Neural progenitor cell (in vitro differentiated cells): ENCODE data around the gene ZNF341. TPM values are rescaled to one million over a fixed set of nuclear protein-coding genes. Genes with fewer than 3 reads are reported as not detected.

Experiments
- DNase-seq: peaks from one replicate; pipeline ENCODE4 v3.0.0-alpha.2; 2016; ENCODE audit warnings: low spot score
- H2AFZ ChIP-seq: fragments of 200-600 bp; sonication (generic); replicated peaks from 2 replicates; pipeline ENCODE4 v1.6.1; 2016; ENCODE audit warnings: antibody characterized with exemption
- H3F3A ChIP-seq: fragments of 200-600 bp; sonication (generic); 2 replicates; pipeline ENCODE4 v1.6.1; 2016; ENCODE audit warnings: antibody characterized with exemption, low read depth
- H3K27ac ChIP-seq: fragments of 200-600 bp; sonication (generic); 2 replicates; pipeline ENCODE4 v1.5.1; 2016; ENCODE audit warnings: mild to moderate bottlenecking
- H3K27me3 ChIP-seq: fragments of 200-600 bp; sonication (generic); 2 replicates; pipeline ENCODE4 v1.6.1; 2016; ENCODE audit warnings: mild to moderate bottlenecking, moderate library complexity
- H3K36me3 ChIP-seq: fragments of 200-600 bp; sonication (generic); 2 replicates; pipeline ENCODE4 v1.5.1; 2016
- H3K4me1 ChIP-seq: fragments of 200-600 bp; sonication (generic); 2 replicates; pipeline ENCODE4 v1.6.1; 2016; ENCODE audit warnings: mixed run types
- H3K4me2 ChIP-seq: fragments of 200-600 bp; sonication (generic); 2 replicates; pipeline ENCODE4 v1.6.1; 2016
- H3K4me3 ChIP-seq: fragments of 200-600 bp; sonication (generic); 2 replicates; pipeline ENCODE4 v1.5.1; 2016
- H3K79me2 ChIP-seq: fragments of 200-600 bp; sonication (generic); 2 replicates; pipeline ENCODE4 v1.6.1; 2016; ENCODE audit warnings: low read depth
- H3K9ac ChIP-seq: fragments of 200-600 bp; sonication (generic); 2 replicates; pipeline ENCODE4 v1.6.1; 2016
- H3K9me3 ChIP-seq: fragments of 200-600 bp; sonication (generic); 2 replicates; pipeline ENCODE4 v1.5.1; 2016; ENCODE audit warnings: low read depth
- H4K20me1 ChIP-seq: fragments of 200-600 bp; sonication (generic); 2 replicates; pipeline ENCODE4 v1.6.1; 2016; ENCODE audit warnings: low read depth
- H3K27ac Mint-ChIP-seq: 3 replicates; pipeline ENCODE4 v1.8.0; 2021; ENCODE audit warnings: mixed read lengths
- H3K27me3 Mint-ChIP-seq: 2 replicates; pipeline ENCODE4 v1.8.0; 2022; ENCODE audit warnings: low read depth, mild to moderate bottlenecking, inconsistent platforms, moderate library complexity, mixed read lengths; ENCODE audit not compliant: insufficient read depth
- H3K36me3 Mint-ChIP-seq: 3 replicates; pipeline ENCODE4 v1.8.0; 2021; ENCODE audit warnings: mixed read lengths
- H3K4me1 Mint-ChIP-seq: 3 replicates; pipeline ENCODE4 v1.8.0; 2021; ENCODE audit warnings: mixed read lengths
- H3K4me3 Mint-ChIP-seq: 3 replicates; pipeline ENCODE4 v1.8.0; 2021; ENCODE audit warnings: mild to moderate bottlenecking, moderate library complexity, mixed read lengths
- H3K9me3 Mint-ChIP-seq: 3 replicates; pipeline ENCODE4 v1.8.0; 2020; ENCODE audit warnings: mixed read lengths
- EZH2 ChIP-seq: fragments of 200-600 bp; sonication (generic); IDR thresholded peaks from 2 replicates; pipeline ENCODE4 v1.6.1; 2017; ENCODE audit warnings: antibody characterized with exemption, mild to moderate bottlenecking, moderate library complexity
- EZH2phosphoT487 ChIP-seq: fragments of 200-600 bp; sonication (generic); IDR thresholded peaks from 2 replicates; pipeline ENCODE4 v1.6.1; 2017; ENCODE audit warnings: antibody characterized with exemption
- total RNA-seq: library from RNA; depleted of rRNA; stranded (reverse); fragments of >200 nt; gene quantifications from 2 replicates; pipeline ENCODE4 v1.2.3, GENCODE V29; 2015; ENCODE audit warnings: low replicate concordance
- TF ChIP-seq, protein P1 (sequence below): fragments of 200-600 bp; sonication (generic); IDR thresholded peaks from 2 replicates; pipeline ENCODE4 v1.5.1; 2017; ENCODE audit warnings: antibody characterized with exemption, mild to moderate bottlenecking

The ZNF341 gene
- total RNA-seq, 1 donor from 2014 or later: 0.82 TPM

DNA sequence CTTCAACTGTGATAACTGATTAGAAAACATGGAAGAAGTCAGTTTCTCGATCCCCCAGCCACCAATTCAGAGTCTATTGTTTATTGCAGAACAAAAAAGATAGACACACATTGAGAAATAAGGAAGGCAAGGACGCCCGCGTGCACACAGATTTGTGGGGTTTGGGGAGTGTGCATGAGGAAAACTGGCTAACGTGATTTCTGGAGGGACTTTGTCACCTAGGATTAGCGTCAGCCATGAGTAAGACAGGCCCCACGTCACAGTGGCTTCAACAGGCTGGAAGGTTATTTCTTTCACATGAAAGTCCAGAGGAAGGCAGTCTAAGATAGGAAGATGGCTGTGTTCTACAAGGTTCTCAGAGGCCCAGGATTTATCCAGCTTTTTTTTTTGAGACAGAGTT, 7.7 kb downstream of the ZNF341 start:
- Histone ChIP-seq H3F3A (no peaks in the 10 kb centered on the region), H3K4me3 (no peak overlapping the region), H3K27me3 (no peaks in the 10 kb centered on the region), H3K27ac (no peak overlapping the region), H4K20me1 (no peaks in the 10 kb centered on the region), H3K4me1 (no peaks in the 10 kb centered on the region), H3K36me3 (no peaks in the 10 kb centered on the region), H2AFZ (no peak overlapping the region), H3K79me2 (no peaks in the 10 kb centered on the region), H3K4me2 (no peak overlapping the region), H3K9me3 (peaks cover 7% of the 10 kb centered on the region), H3K9ac (no peak overlapping the region)
- H3K4me1 Mint-ChIP-seq: no peaks in the 10 kb centered on the region
- TF ChIP-seq, protein P1, sequence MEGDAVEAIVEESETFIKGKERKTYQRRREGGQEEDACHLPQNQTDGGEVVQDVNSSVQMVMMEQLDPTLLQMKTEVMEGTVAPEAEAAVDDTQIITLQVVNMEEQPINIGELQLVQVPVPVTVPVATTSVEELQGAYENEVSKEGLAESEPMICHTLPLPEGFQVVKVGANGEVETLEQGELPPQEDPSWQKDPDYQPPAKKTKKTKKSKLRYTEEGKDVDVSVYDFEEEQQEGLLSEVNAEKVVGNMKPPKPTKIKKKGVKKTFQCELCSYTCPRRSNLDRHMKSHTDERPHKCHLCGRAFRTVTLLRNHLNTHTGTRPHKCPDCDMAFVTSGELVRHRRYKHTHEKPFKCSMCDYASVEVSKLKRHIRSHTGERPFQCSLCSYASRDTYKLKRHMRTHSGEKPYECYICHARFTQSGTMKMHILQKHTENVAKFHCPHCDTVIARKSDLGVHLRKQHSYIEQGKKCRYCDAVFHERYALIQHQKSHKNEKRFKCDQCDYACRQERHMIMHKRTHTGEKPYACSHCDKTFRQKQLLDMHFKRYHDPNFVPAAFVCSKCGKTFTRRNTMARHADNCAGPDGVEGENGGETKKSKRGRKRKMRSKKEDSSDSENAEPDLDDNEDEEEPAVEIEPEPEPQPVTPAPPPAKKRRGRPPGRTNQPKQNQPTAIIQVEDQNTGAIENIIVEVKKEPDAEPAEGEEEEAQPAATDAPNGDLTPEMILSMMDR: no peak
- no peak for TF ChIP-seq EZH2
- TF ChIP-seq EZH2phosphoT487: no peak
- H3K9me3 Mint-ChIP-seq: peaks cover 22% of the 10 kb centered on the region
- no peak for DNase-seq
- peak overlapping the region; percentile 39 for H3K4me3 Mint-ChIP-seq
- H3K36me3 Mint-ChIP-seq: peaks cover 13% of the 10 kb centered on the region
- H3K27me3 Mint-ChIP-seq: peaks cover 6% of the 10 kb centered on the region
- peak overlapping the region; percentile 86 for H3K27ac Mint-ChIP-seq

DNA sequence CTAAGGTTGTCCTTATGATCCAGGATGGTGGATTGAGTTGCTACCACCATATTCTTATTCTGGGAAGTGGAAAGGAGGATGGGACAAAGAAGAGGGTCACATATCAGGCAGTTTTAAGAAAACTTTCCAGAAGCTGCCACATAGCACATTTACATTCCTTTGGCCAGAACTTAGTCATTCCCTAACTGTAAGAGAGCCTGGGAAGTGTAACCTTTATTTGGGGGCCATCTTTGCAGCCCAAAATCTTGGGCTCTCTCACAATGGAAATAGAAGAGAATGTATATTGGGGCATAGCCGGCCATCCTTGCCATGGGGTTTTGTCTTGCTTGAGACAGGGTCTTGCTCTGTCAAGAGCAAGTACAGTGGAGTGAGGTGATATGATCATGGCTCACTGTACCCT, 8.4 kb downstream of the ZNF341 start:
- TF ChIP-seq EZH2phosphoT487 (no peak), EZH2 (no peak)
- TF ChIP-seq, protein P1: no peak

DNA sequence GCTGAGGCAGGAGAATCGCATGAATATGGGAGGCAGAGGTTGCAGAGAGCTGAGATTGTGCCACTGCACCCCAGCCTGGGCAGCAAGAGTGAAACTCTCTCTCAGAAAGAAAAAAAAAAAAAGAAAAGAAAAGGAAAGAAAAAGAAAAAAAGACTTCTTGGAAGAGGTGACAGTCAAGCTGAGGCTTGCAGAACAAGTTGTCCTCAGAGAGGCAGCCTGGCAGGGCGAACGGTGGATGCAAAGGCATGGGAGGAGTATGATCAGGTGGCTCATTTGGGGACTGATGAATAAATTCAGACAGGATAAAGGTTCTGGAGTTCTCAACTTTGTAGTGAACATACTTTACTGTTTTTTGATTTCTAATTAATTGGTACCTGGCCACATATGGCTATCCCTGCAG, 12.4 kb downstream of the ZNF341 start:
- Histone ChIP-seq H3K9ac (no peak overlapping the region), H3K9me3 (no peaks in the 10 kb centered on the region), H3F3A (no peaks in the 10 kb centered on the region), H3K36me3 (no peaks in the 10 kb centered on the region), H3K27me3 (no peaks in the 10 kb centered on the region), H4K20me1 (no peaks in the 10 kb centered on the region), H3K4me1 (no peaks in the 10 kb centered on the region), H3K4me2 (no peak overlapping the region), H2AFZ (no peak overlapping the region), H3K27ac (no peak overlapping the region), H3K79me2 (no peaks in the 10 kb centered on the region), H3K4me3 (no peak overlapping the region)
- Mint-ChIP-seq H3K36me3 (peaks cover 4% of the 10 kb centered on the region), H3K4me1 (no peaks in the 10 kb centered on the region), H3K9me3 (peaks cover 1% of the 10 kb centered on the region), H3K27me3 (peaks cover 1% of the 10 kb centered on the region), H3K27ac (no peak overlapping the region), H3K4me3 (no peak overlapping the region)
- no peak for DNase-seq
- TF ChIP-seq EZH2: no peak
- TF ChIP-seq EZH2phosphoT487: no peak
- TF ChIP-seq, protein P1: no peak

More for the DNA sequence above, 8.4 kb downstream of the ZNF341 start:
- H3K4me2 ChIP-seq: no peak overlapping the region
- no peak overlapping the region for H3K27ac ChIP-seq
- no peak overlapping the region for H3K9ac ChIP-seq
- DNase-seq: no peak
- Mint-ChIP-seq H3K4me1 (no peaks in the 10 kb centered on the region), H3K36me3 (peaks cover 13% of the 10 kb centered on the region), H3K9me3 (peaks cover 22% of the 10 kb centered on the region), H3K4me3 (no peak overlapping the region), H3K27me3 (peaks cover 6% of the 10 kb centered on the region), H3K27ac (no peak overlapping the region)
- no peaks in the 10 kb centered on the region for H3F3A ChIP-seq
- H3K27me3 ChIP-seq: no peaks in the 10 kb centered on the region
- H2AFZ ChIP-seq: no peak overlapping the region
- H3K4me3 ChIP-seq: no peak overlapping the region
- H4K20me1 ChIP-seq: no peaks in the 10 kb centered on the region
- no peaks in the 10 kb centered on the region for H3K79me2 ChIP-seq
- H3K9me3 ChIP-seq: peaks cover 7% of the 10 kb centered on the region
- H3K36me3 ChIP-seq: no peaks in the 10 kb centered on the region
- H3K4me1 ChIP-seq: no peaks in the 10 kb centered on the region
